Calu3 (cell line): ENCODE measurements around the gene MEPCE. TPM values are rescaled to one million over a fixed set of nuclear protein-coding genes. Genes with fewer than 3 reads are reported as not detected.

Source experiments
- BruUV-seq: library from RNA; stranded (reverse); fragments of 400-500 nt; replicated peaks from 2 replicates; lab custom pipeline; 2021; lab: Mats Ljungman, UMichigan
- CTCF ChIA-PET: fragments of 300-600 bp; sonication (Branson Sonifier 250); formaldehyde crosslinking; loops from one replicate; lab custom pipeline; 2022; ENCODE audit warnings: antibody characterized with exemption; lab: Charles Lee
- DNase-seq: peaks from one replicate; pipeline ENCODE4 v3.0.0; 2022
- H3K27ac Mint-ChIP-seq: one replicate; pipeline ENCODE4 v1.8.0; 2022; ENCODE audit warnings: mixed read lengths; ENCODE audit not compliant: unreplicated experiment
- H3K27me3 Mint-ChIP-seq: one replicate; pipeline ENCODE4 v1.8.0; 2022; ENCODE audit warnings: mixed read lengths; ENCODE audit not compliant: unreplicated experiment
- H3K36me3 Mint-ChIP-seq: one replicate; pipeline ENCODE4 v1.8.0; 2022; ENCODE audit warnings: mild to moderate bottlenecking, moderate library complexity, mixed read lengths; ENCODE audit not compliant: insufficient read depth, unreplicated experiment
- H3K4me1 Mint-ChIP-seq: one replicate; pipeline ENCODE4 v1.8.0; 2022; ENCODE audit warnings: mild to moderate bottlenecking, low read depth, mixed read lengths; ENCODE audit not compliant: unreplicated experiment
- H3K4me3 Mint-ChIP-seq: one replicate; pipeline ENCODE4 v1.8.0; 2022; ENCODE audit warnings: mild to moderate bottlenecking, low read depth, moderate library complexity, mixed read lengths; ENCODE audit not compliant: unreplicated experiment
- H3K9me3 Mint-ChIP-seq: one replicate; pipeline ENCODE4 v1.8.0; 2022; ENCODE audit warnings: low read depth, mixed read lengths; ENCODE audit not compliant: unreplicated experiment
- intact Hi-C: fragments of 100-400 bp; cut with micrococcal nuclease; formaldehyde crosslinking; loops from one replicate; pipeline ENCODE4 v1.10.0; 2022; ENCODE audit not compliant: unreplicated experiment
- total RNA-seq: library from RNA; stranded (reverse); gene quantifications from 2 replicates; pipeline ENCODE4 v1.2.3, GENCODE V29; 2022
- TF ChIP-seq, protein P1 (sequence below): fragments of 200-600 bp; IDR thresholded peaks from one replicate; pipeline ENCODE4 v1.8.0; 2022; ENCODE audit warnings: antibody characterized with exemption; ENCODE audit not compliant: unreplicated experiment

Gene MEPCE
- total RNA-seq, 1 experiment from 2014 or later = 26.1 TPM

DNA sequence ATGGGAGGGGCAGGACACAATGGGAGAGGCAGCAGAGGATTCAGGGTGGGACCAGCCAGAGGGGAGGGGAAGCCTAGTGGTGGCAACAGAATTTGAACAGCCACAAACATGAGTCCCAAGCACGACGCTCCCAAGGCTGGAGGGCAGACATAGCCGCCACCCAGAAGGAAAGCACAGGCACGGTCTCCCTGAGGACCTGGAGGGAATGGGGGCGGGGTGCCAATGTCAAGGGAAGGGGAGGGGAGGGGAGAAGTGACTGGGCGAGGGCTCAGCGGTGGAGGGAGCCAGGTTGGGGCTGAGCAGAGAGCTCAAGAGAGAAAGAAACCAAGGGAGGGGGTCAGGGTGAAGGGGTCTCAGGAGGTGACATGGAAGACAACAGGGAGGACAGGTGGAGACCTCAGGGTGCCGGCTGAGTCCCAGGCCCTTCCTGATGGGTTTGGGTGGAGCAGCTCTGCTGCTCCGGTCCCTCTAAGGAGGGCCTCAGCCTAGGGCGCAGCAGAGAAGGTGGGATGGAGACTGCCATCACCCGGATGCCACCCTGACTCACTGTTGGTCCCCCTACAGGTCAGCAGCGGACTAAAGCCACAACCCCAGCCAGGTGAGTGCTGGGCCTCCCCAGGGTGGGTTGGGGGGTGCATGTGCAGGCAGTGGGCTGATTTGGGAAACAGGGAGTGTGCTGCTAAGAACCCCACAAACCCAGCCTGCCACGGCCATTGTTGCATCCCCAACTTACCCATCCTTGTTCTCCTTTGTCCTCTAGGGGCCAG, 32.1 kb upstream of the MEPCE start:
- no TSS peak for BruUV-seq
- TF ChIP-seq, protein P1, sequence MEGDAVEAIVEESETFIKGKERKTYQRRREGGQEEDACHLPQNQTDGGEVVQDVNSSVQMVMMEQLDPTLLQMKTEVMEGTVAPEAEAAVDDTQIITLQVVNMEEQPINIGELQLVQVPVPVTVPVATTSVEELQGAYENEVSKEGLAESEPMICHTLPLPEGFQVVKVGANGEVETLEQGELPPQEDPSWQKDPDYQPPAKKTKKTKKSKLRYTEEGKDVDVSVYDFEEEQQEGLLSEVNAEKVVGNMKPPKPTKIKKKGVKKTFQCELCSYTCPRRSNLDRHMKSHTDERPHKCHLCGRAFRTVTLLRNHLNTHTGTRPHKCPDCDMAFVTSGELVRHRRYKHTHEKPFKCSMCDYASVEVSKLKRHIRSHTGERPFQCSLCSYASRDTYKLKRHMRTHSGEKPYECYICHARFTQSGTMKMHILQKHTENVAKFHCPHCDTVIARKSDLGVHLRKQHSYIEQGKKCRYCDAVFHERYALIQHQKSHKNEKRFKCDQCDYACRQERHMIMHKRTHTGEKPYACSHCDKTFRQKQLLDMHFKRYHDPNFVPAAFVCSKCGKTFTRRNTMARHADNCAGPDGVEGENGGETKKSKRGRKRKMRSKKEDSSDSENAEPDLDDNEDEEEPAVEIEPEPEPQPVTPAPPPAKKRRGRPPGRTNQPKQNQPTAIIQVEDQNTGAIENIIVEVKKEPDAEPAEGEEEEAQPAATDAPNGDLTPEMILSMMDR = no peak
- peaks cover 37% of the 10 kb centered on the region for H3K27me3 Mint-ChIP-seq
- H3K36me3 Mint-ChIP-seq = no peaks in the 10 kb centered on the region
- intact Hi-C loops = no loop called here
- no peak overlapping the region for H3K27ac Mint-ChIP-seq
- CTCF ChIA-PET = no interaction called here
- no peaks in the 10 kb centered on the region for H3K9me3 Mint-ChIP-seq
- DNase-seq = no peak
- H3K4me3 Mint-ChIP-seq = no peak overlapping the region
- no peaks in the 10 kb centered on the region for H3K4me1 Mint-ChIP-seq

DNA sequence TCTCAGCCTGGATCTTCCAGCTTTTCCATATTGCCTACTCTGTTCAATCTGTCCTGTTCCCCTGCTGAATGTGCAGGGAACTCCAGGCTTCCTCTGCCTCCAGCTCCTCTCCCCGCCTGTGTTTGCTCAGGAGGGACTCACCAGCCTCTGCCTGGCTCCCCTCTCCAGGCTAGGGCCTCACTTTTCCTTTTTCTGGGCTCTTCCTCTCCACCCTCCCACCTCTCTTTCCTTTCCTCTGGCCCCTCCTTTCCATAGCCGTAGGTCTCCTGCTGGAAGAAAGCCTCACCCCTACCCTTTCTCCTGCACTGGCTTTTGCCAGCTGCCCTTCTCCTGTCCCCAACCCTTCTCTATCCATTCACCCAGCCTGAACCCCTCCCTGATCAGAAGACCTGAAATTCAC, 31.4 kb upstream of the MEPCE start:
- Mint-ChIP-seq H3K27me3 (peaks cover 32% of the 10 kb centered on the region), H3K4me1 (no peaks in the 10 kb centered on the region), H3K9me3 (no peaks in the 10 kb centered on the region), H3K36me3 (no peaks in the 10 kb centered on the region), H3K27ac (no peak overlapping the region), H3K4me3 (no peak overlapping the region)
- intact Hi-C loops = no loop called here
- CTCF ChIA-PET = no interaction called here
- no TSS peak for BruUV-seq
- TF ChIP-seq, protein P1 = no peak
- DNase-seq = no peak

DNA sequence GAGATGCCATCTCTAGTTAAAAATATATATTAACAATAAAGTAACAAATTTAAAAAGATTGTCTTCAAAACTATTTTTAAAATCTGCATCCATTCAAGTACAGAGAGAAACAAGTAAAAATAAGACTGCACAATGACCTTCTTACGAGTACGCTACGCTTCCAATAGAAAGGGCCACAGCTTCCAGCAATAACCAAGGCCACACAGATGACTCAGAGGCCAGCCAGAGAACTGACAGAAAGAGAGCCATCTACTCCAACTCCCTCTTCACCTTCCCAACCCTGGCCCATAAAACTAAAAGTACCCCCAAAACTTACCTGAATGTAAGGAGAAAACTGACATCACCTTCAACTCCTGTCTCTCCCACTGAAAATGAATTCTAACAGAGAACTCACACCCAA, 29.6 kb upstream of the MEPCE start:
- intact Hi-C loops = no loop called here
- no peak for DNase-seq
- TF ChIP-seq, protein P1 = no peak
- Mint-ChIP-seq H3K4me1 (no peaks in the 10 kb centered on the region), H3K36me3 (no peaks in the 10 kb centered on the region), H3K27ac (no peak overlapping the region), H3K4me3 (no peak overlapping the region), H3K27me3 (peaks cover 19% of the 10 kb centered on the region), H3K9me3 (no peaks in the 10 kb centered on the region)
- no TSS peak for BruUV-seq
- CTCF ChIA-PET = no interaction called here

DNA sequence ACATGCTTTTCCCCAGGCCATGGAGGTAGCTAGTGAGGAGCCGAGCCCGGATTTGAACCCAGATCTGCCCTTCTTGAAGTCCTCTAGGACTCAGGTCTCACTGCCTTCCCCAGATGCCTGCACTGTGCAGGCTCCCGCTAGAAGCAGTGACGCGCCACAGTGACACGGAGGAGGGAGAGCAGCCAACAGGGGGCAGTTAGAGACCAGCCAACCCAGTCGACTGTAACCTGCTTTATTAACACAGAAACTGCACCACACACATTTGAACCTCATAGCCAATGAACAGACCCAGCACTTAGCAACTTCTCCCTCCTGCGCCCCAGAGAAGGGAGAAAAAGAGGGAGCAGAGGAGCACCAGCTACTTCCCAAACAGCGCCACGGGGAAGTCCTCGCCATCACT, 29.0 kb upstream of the MEPCE start:
- Mint-ChIP-seq H3K4me3 (no peak overlapping the region), H3K9me3 (no peaks in the 10 kb centered on the region), H3K27me3 (peaks cover 19% of the 10 kb centered on the region), H3K4me1 (no peaks in the 10 kb centered on the region), H3K27ac (no peak overlapping the region), H3K36me3 (no peaks in the 10 kb centered on the region)
- CTCF ChIA-PET = no interaction called here
- TF ChIP-seq, protein P1 = no peak
- intact Hi-C loops = no loop called here
- no peak for DNase-seq
- no TSS peak for BruUV-seq
